ENCODE results near the gene CCDC88C. TPM values are rescaled to one million over a fixed set of nuclear protein-coding genes. Genes with fewer than 3 reads are reported as not detected.

CCDC88C gene
- total RNA-seq, 1 experiment from 2014 or later: 19.7 TPM

GRCh38 chr14:91313852-91314251 is 103.8 kb downstream of the CCDC88C start:
- Histone ChIP-seq H4K20me1 (ENCODE audit: low read length) (no peaks in the 10 kb centered on the region), H3K9me3 (ENCODE audit: low read length) (no peaks in the 10 kb centered on the region), H3K4me3 (ENCODE audit: low read length) (no peak overlapping the region), H3K9ac (ENCODE audit: low read length) (no peak overlapping the region), H3K27me3 (ENCODE audit: low read length) (no peaks in the 10 kb centered on the region), H3K4me1 (ENCODE audit: insufficient read depth, low read length) (no peaks in the 10 kb centered on the region; the same call in 1 of the 2 replicates), H2AFZ (ENCODE audit: low read length) (no peak overlapping the region), H3K79me2 (ENCODE audit: low read length) (no peaks in the 10 kb centered on the region), H3K27ac (ENCODE audit: low read length) (no peak overlapping the region), H3F3A (ENCODE audit: low read length, unreplicated experiment) (no peaks in the 10 kb centered on the region), H3K9me2 (replicated peaks; ENCODE audit: low read length) (no peaks in the 10 kb centered on the region), H3K36me3 (ENCODE audit: low read depth, low read length) (no peaks in the 10 kb centered on the region), H3K4me2 (ENCODE audit: low read length) (no peak overlapping the region)
- ChIA-PET CTCF (no interaction called here), POLR2A (ENCODE audit: unreplicated experiment) (no interaction called here)
- intact Hi-C loops (cut with micrococcal nuclease): no loop called here
- BruUV-seq (replicated peaks): no TSS peak
- TF ChIP-seq EZH2phosphoT487 (IDR thresholded peaks at IDR 0.05; ENCODE audit: borderline replicate concordance, low read length): no peak
- TF ChIP-seq CTCF (conservative IDR thresholded peaks at IDR 0.05; ENCODE audit: low read depth, low read length): no peak
- TF ChIP-seq EZH2 (IDR thresholded peaks at IDR 0.05; ENCODE audit: low read length, unreplicated experiment): no peak
- ATAC-seq: no peak
- DNase-seq: no peak

- no peaks in the 10 kb centered on the region for H3F3A ChIP-seq (ENCODE audit: low read length, unreplicated experiment)
- DNase-seq (no peak), ATAC-seq (no peak)
- no peak overlapping the region for H2AFZ ChIP-seq (ENCODE audit: low read length)
- BruUV-seq (replicated peaks): no TSS peak
- no peaks in the 10 kb centered on the region for H3K9me3 ChIP-seq (ENCODE audit: low read length)
- no peak overlapping the region for H3K9ac ChIP-seq (ENCODE audit: low read length)
- TF ChIP-seq CTCF (conservative IDR thresholded peaks at IDR 0.05; ENCODE audit: low read depth, low read length) (no peak), EZH2phosphoT487 (IDR thresholded peaks at IDR 0.05; ENCODE audit: borderline replicate concordance, low read length) (no peak), EZH2 (IDR thresholded peaks at IDR 0.05; ENCODE audit: low read length, unreplicated experiment) (no peak)
- H3K27ac ChIP-seq (ENCODE audit: low read length): no peak overlapping the region
- no peaks in the 10 kb centered on the region for H3K79me2 ChIP-seq (ENCODE audit: low read length)
- H3K27me3 ChIP-seq (ENCODE audit: low read length): no peaks in the 10 kb centered on the region
- CTCF ChIA-PET: interaction anchor here (0.6 kb wide), 1 partner anchor 61 kb away, joined by 10 read pairs; no protein-coding TSS in a partner anchor
- POLR2A ChIA-PET (ENCODE audit: unreplicated experiment): no interaction called here
- no peaks in the 10 kb centered on the region for H4K20me1 ChIP-seq (ENCODE audit: low read length)
- no peaks in the 10 kb centered on the region for H3K9me2 ChIP-seq (replicated peaks; ENCODE audit: low read length)
- H3K4me1 ChIP-seq (ENCODE audit: insufficient read depth, low read length): no peaks in the 10 kb centered on the region; the same call in 1 of the 2 replicates
- no peaks in the 10 kb centered on the region; the same call in 1 of the 2 replicates for H3K36me3 ChIP-seq (ENCODE audit: low read depth, low read length)
- no peak overlapping the region for H3K4me3 ChIP-seq (ENCODE audit: low read length)
- H3K4me2 ChIP-seq (ENCODE audit: low read length): no peak overlapping the region
- intact Hi-C loops (cut with micrococcal nuclease): no loop called here
These were observed 104.3 kb downstream of the CCDC88C start for GRCh38 chr14:91313154-91313850.

GRCh38 chr14:91311284-91311662 is 106.3 kb downstream of the CCDC88C start:
- H3K9me3 ChIP-seq (ENCODE audit: low read length): no peaks in the 10 kb centered on the region
- no peaks in the 10 kb centered on the region for H4K20me1 ChIP-seq (ENCODE audit: low read length)
- H3K4me2 ChIP-seq (ENCODE audit: low read length): no peak overlapping the region
- POLR2A ChIA-PET (ENCODE audit: unreplicated experiment): no interaction called here
- no peaks in the 10 kb centered on the region for H3K79me2 ChIP-seq (ENCODE audit: low read length)
- CTCF ChIA-PET: no interaction called here
- no peak overlapping the region for H3K27ac ChIP-seq (ENCODE audit: low read length)
- TF ChIP-seq EZH2 (IDR thresholded peaks at IDR 0.05; ENCODE audit: low read length, unreplicated experiment) (no peak), EZH2phosphoT487 (IDR thresholded peaks at IDR 0.05; ENCODE audit: borderline replicate concordance, low read length) (no peak), CTCF (conservative IDR thresholded peaks at IDR 0.05; ENCODE audit: low read depth, low read length) (no peak)
- no peaks in the 10 kb centered on the region for H3K27me3 ChIP-seq (ENCODE audit: low read length)
- H3F3A ChIP-seq (ENCODE audit: low read length, unreplicated experiment): no peaks in the 10 kb centered on the region
- no peaks in the 10 kb centered on the region for H3K9me2 ChIP-seq (replicated peaks; ENCODE audit: low read length)
- H3K9ac ChIP-seq (ENCODE audit: low read length): no peak overlapping the region
- ATAC-seq: no peak; the same call in 1 of the 2 replicates
- no peaks in the 10 kb centered on the region for H3K4me1 ChIP-seq (ENCODE audit: insufficient read depth, low read length)
- H3K36me3 ChIP-seq (ENCODE audit: low read depth, low read length): peaks cover 4% of the 10 kb centered on the region; the same call in 1 of the 2 replicates
- BruUV-seq (replicated peaks): no TSS peak
- DNase-seq: no peak
- no peak overlapping the region for H2AFZ ChIP-seq (ENCODE audit: low read length)
- intact Hi-C loops (cut with micrococcal nuclease): no loop called here
- no peak overlapping the region for H3K4me3 ChIP-seq (ENCODE audit: low read length)

Data from PC-3 (cell line).